Stimulated activated CD4-positive, alpha-beta T cell treated with anti-CD3 and anti-CD28 coated beads, Interleukin-1b, Interleukin-23, amount 100 ng/mL, for 24 hours (primary cell): ENCODE results near the gene CSNK2B.
A peak's percentile ranks its signal among the peaks of the same experiment; 100 is the strongest.

Source experiments
- DNase-seq, 4 experiments: peaks; one replicate each; pipeline ENCODE4 v3.0.0-alpha.2; 2020; ENCODE audit warnings: low read depth in 4 of 4, low spot score in 1 of 4

CSNK2B gene

DNA sequence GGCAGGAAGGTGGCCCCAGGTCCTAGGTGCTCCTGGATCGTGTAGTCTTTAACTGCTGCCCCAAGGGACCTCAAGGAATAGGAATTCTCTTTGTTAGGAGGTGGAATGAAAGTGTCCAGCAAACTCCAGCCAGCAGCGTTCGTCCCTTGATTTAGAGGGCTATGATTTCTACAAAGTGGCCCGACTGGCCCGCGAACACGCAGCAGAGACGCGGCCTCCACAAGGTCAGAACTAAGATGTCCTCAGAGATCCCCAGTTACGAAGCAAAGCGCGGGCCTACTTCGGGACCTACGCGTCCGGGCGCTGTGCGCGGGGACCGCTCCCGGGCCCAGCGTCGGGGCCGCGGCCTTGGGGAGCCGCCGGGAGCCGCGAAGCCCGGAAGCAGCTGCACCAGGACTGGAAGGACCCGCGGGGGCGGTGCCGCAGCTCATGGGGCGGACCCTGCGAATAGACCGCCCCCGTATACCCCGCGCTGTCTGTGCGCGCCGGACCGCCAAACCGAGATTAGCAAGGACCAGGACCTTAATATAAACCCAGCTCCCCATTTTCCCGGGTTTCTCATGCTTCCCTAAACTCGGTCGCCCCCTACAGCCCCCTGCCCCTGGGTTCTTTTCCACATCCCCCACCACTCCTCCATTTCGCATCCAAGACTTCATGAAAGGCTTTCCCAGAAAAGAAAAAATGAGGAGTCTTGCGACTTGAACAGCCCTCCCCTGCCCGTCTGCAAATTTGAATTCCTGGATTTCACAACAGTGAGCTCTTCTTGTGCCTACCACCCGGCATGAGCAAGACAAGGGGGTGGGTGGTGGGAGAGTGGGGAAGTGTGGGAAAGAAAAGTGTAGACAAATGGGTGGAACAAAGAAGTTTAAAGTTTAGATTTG, 5.3 kb upstream of the CSNK2B start, which contains the start of gene C6orf47:
C6orf47 (minus strand) TSS at position 398 of the 881 bp plus-strand sequence. CDS start 831 bp downstream, outside the sequence.
- peak; percentile 44 to 79 (median 54) for DNase-seq

DNA sequence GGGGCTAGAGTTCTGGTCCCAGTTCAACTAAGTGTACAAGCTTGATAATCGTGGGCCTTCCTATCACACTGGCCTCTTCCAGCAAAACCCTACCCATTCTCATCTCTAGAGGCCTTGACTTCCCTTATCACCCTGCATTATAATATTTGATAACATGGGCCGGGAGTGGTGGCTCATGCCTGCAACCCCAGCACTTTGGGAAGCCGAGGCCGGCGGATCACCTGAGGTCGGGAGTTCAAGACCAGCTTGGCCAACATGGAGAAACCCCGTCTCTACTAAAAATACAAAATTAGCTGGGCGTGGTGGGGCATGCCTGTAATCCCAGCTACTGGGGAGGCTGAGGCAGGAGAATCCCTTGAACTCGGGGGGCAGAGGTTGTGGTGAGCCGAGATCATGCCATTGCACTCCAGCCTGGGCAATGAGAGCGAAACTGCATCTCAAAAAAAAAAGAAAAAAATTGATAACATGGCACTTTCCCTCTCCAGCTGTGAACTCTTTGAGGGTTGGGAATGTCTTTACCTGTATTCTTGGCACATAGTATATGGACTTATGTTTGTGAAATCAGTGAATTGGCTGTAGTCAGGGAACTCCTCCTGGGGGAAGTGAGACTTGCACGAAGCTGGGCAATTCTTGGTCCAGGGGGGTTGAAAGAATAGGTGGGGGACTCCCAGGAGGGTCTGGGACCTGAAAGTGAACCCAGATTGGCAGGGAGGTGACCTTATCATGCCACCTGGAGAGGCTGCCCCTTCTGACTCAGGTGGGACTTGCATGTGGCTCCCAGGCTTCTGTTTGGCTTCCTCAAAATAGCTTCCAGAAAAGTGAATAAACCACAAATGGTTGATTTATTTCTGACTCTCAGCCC, 4.4 kb upstream of the CSNK2B start:
- DNase-seq, result no peak

DNA sequence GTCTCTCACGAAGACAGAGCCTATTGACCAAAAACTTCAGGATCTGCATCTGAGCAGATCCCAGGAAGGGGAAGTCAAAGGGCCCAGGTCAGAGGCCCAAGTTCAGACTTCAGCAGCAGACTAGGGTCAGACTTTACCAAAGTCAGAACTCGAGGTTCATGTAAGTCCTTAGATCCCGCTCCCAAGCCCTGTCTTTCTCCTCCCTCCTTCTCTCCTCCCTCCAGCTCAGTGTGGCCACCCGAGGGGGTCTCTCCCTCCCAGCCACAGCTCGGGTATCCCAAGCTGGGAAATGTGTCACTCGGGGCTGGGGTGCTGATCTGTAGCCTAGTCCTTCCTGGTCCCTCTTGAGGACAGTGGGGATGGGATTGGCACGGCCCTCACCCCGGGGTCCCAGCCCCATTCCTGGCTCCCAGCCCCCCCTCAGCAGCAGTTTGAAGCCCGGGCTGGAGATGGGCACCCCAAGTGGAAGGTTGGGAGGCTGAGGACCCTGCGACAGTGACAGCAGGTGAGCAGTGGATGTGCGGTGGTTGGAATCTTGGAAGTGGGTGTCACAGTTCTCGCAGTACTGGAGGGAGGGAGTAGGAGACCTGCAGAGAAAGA, 3.7 kb upstream of the CSNK2B start:
- no peak for DNase-seq

DNA sequence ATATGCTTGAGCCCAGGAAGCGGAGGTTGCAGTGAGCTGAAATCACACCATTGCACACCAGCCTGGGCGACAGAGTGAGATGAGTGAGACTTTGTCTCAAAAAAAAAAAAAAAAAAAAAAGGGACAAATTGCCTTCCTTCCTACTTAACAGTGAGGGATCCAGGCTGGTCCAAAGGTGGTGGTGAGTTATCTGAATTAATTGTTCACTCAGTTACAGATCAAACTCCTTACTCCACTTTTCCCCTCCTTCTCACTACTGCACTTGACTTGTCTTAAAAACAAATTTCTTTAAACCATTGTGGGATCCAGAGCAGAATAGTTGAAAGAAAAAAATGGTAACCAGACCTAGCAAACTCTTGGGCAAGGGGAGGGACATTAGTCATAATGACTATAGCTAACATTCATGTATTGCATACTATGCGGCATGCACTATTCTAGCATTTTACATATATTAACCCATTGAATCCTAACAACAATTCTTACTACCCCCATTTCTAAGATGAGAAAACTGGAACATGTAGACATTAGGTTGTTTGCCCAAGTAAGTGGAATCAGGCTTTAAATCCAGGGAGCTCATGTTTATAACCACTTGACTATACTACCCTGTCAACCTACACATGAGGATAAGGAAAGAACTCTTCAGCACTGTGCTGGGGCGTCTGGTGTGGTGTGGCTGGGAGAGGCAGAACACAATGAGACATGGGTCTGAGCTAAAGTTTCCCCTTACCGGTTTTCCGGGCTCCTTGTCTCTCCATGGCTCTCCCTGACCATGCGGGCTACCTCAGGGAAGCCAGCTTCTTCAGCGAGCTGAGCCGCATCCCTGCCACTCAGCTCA, 2.5 kb upstream of the CSNK2B start:
- DNase-seq, result no peak

DNA sequence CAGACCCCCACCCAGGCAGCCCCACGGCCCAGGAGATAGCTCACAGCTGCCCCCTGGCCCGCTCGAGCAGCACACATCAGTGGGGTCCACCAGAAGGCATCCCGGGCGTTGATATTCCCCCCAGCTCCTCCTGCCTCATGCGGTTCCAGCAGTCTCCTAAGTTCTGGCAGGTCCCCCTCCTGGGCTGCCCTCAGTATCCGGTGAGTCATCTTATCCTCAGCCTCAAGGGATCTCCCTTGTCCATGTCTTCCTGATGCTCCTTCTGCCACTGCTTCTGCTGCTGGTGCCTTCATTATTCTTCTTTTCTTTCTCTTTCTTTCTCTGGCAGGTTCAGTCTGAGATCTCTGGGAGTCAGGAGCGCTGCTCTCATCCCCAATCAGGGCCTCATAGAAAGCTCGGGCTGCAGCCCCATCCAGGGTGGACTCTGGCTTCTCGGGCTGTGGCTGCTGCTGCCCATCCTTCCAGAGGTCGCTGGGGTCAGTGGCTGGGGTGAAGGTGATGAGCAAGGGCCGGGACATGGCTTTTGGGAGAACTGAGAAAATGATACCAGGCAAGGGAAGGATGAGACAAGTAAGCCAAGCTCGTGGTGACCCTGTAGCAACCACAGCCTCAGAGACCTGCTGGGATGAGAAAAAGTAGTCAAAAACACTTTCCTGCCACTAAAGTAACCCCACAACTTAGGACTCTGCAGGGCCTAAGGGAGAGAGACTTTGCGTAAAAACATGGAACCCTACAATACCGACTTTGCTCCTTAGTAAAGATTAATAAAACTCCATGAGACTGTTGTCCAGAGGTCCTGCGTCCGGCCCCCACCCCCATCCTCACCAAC, 1.7 kb upstream of the CSNK2B start:
- DNase-seq, result no peak

DNA sequence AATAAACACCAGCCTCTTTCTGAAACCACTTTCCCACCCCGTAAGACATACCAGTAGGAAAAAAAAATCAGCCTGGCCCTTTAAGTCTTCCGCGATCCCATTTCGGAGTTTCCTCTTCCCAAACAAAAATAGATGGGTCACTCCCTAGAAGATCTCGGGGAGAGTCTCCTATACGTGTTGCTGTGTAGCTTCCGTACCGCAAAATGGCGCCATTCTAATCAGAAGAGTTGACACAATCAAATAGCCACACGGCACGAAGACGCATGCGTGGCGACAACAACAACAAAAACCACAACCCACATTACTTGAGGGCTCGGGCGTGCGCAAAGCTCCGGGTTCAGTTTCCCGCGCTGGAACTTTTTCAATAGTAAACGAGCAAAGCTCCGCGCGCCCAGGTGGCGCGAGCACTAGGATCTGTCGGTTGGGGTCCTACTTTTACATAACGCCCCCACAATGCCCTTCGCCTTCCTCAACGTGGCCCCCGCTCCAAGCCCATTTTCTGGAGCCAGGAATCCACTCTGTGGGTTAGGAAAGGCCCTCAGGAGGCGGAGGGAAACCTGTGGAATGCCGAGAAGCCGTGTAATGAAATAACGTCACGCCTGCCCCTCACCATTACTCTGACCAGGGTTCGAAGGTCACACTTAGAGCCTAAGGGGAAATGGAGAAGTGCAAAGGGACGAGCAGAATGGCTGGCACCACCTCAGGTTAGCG, 935 bp upstream of the CSNK2B start, which contains the start of gene GPANK1:
GPANK1 (minus strand) TSS at position 208 of the 711 bp plus-strand sequence. CDS start 519 bp downstream, outside the sequence.
- DNase-seq, result peak; percentile 69 to 87 (median 82)

DNA sequence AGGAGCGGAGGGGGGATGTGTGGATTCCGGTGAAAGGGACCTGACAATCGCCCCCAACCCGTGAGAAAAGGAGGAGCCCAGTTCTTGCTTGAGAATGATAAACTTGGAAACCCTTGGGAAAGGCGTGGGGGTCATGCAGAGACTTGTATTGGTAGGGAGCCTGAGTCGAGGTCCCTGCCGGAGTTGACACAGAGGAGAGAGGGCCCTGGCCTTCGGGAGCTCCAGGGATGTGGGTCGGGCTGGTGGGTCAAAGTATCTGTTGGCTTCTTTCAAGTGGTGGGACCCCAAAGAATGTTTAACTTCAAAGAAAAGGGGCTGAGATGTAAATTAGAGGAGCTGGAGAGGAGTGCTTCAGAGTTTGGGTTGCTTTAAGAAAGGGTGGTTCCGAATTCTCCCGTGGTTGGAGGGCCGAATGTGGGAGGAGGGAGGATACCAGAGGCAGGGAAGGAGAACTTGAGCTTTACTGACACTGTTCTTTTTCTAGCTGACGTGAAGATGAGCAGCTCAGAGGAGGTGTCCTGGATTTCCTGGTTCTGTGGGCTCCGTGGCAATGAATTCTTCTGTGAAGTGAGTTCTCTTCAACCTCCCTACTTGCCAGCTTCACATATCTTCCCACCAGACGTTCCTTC, 571 bp downstream of the CSNK2B start:
- no peak for DNase-seq

DNA sequence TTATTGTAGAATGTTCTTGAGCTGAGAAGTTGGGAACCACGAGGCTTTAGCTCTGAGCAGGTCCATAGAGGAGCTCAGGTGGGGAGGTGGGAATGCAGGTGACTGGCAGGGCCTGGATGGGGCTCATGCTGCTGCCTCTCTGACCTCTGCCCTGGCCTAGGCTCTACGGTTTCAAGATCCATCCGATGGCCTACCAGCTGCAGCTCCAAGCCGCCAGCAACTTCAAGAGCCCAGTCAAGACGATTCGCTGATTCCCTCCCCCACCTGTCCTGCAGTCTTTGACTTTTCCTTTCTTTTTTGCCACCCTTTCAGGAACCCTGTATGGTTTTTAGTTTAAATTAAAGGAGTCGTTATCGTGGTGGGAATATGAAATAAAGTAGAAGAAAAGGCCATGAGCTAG, 3.8 kb downstream of the CSNK2B start, which contains the start of gene LY6G5B:
LY6G5B (plus strand) TSS at position 301 of the 400 bp plus-strand sequence. CDS start 975 bp downstream, outside the sequence.
- DNase-seq, result no peak

DNA sequence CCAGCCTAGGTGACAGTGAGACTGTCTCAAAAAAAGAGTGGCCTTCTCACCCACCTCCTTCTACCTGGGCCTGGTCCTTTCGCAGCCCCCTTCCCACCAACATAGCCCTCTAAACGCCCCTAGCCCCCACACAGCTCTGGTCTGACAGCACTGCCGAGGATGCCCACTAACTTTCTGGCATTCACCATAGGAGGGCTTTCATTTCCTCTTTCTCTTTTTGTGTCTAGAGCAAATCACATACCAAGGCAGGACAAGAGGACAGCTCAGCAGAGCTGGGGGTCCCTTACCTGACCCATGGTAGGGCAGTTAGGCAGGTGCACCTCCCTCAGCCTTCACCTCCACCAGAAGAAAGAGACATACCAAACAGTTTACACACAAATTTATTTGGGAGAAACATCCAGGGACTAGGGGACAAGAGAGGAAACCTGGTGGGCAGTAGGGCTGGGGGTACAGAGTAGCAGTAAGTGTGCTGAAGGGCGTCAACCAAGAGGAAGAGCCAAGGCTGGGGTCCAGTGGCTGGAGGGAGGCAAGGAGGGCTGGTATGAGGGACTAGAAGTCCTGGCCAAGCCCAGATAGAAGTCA, 10.5 kb downstream of the CSNK2B start:
- no peak for DNase-seq

DNA sequence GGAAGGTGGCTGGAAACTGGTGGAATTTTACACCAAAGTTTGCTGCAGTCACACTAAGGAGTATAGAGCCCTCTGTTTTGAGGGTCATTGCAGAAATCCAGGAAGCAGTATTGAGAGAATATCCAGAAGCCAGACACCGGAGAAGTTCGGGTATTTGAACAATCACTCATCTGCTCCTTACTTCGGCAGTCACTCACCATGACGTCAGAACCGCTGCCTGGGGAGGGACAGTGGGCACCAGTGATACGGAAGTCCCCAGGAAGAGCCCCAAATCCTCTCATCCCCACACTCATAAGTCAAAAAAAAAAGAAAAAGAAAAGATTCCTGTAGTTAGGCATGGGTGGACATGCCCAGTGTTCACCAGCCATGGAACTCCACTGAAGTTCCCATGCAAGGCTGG, 11.0 kb downstream of the CSNK2B start:
- no peak for DNase-seq

DNA sequence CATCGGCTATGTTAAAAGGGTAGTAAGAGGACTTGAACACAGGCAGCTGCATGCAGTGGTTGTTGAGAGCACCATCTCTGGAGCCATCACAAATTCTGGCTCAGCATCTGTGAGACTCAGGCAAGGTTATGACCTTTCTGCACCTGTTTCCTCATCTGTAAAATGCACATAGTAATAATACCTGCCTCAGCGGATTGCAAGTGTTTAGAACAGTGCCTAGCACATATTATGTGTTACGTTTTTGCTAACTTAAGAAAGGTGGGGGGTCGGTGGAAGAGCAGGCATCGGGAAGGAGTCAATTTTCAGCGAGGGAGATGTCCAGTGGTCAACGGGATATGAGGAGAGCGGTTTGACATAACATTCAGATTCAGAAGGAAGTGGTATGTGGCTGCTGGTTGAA, 12.1 kb downstream of the CSNK2B start:
- no peak for DNase-seq

DNA sequence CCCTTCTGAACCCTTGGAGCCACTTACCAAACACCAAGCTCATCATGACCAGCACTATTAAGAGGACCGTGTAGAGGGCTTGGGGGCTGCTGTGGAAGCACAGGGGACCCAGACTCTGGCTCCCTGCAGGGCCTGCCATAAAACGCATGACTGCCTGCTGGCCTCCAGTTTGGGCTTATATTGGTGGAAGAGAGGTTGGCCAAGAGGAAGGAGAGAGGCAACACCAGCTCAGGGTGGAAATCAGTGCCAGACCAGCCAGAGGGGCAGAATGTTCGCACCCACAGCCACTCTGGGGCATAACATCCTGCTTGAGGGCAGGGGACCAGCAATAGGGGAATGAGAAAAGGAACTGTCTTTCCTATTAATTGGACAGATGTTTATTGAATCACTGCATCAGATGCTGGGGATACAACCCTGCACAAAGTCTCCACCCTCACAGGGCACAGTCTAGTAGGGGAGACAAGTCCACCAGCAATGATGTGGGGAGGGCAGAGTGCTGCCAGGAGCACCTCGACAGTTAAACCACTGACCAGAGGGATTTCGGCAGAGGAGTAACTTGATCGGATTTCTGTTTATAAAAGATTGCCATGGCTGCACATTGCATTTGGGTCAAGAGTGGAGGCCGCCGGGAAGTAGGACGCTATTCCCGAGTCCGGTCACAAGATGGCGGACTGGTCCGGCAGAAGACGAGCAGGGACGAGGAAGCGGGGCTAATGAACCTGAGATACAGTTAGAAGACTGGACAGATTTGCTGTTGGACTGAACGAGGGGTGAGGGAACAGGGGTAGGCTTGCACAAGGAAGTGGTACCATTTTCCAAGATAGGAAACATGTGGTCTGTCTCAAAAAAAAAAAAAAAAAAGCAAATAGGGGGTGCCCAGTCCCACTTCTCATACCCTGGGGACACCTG, 14.6 kb downstream of the CSNK2B start, which contains the start of gene LY6G5C:
LY6G5C (minus strand) TSS at position 842 of the 909 bp plus-strand sequence; CDS start at position 148, 694 bp downstream.
- DNase-seq, result peak in 2 of 4 experiments; percentile 43

DNA sequence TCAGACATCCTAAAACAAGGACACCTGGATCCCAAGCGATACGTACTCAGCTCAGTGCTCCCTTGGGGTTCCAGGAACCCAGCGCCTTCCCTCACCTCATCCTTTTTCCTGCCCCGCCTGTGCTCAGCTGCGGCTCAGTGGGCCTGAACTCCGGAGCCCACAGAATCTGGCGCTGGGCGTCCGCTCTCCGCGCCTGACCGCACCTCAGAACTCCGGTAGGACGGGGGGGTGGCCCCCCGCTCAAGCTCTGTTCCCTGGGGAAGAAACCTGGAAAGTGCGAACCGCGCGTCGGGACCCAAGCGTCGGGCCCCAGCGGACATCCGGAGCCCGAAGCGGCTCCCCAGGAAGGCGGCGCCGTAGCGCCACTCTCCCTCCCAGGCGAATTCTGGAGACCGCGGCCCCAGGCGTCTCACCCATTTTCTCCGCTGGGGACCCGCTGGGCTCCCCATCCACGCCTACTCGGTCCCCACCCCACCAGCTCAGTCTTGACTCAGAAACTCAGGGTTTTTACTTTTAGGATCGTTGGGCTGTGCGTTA, 15.3 kb downstream of the CSNK2B start:
- no peak for DNase-seq

DNA sequence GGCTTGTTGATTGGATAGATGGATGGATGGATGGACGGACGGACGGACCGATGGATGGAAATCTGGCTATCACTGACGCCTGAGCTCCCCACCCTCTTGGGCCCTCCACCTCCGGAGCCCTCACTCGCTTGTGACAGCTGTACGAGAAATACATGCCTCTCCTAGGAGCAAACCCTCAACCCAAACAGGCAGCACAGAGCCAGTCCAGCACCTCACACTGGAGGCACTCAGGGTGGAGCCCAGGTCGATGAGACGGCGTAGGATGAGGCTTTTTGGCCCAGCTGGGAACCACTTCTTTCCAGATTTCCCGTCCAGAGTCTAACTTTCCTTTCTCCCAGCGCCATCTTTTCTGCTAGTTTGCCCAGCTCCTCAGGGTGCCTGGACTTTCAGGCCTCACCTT, 17.7 kb downstream of the CSNK2B start:
- no peak for DNase-seq

DNA sequence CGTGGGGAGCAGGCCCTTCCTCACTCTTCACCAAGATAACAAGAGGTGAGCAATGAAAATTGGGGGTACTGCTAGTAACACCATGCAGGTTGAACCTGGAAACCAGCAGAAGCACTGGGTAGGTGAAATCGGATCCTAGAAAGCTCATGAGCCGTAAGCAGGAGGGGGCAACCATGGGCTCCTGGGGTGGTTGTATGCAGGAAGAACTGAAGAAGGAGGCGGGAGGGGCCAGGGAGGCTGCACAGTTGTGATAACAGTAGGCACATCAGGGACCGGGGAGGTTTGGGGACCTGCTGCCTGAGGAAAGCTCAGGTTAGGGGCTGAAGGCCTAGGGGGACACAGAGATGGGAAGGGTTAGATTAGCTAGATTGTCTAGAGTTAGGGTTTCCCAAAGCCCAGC, 20.6 kb downstream of the CSNK2B start:
- DNase-seq, result no peak

DNA sequence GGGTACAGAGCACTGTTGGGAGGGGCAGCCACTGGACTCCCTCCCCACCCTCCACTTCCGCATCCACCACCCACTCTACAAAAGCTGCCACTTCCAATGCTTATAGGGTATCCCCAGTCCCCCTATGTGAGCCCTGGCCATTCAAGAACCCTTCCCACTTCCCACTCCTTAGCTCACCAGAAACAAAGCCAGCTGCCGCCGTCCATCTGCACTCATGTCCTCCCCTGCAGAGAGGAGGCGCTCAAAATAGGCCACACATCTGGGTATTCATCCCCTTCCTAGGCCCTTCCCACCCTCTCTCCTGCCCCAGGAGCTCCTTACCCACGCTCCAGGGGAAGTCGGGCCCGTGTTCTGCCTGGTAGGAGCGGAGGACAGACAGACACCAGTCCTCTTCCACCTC, 21.4 kb downstream of the CSNK2B start:
- no peak for DNase-seq
